Right lobe of liver (tissue), 4 donors: ENCODE measurements around the gene AFAP1.

Experiments used
- CTCF ChIP-seq, 4 donors: fragments of 200-600 bp in 3 of 4; fragments of 450-650 bp in 1 of 4; IDR thresholded peaks; one replicate each; pipeline versions ENCODE4 v1.5.1 to v1.8.0; 2016 to 2022; ENCODE audit warnings: antibody characterized with exemption in 4 of 4, mild to moderate bottlenecking in 2 of 4
- POLR2A ChIP-seq: fragments of 450-650 bp; IDR thresholded peaks from one replicate; pipeline ENCODE4 v1.6.1; 2017; ENCODE audit warnings: antibody characterized with exemption, mild to moderate bottlenecking
- donor health status: DM: no; HTN: no; CAD: no.
- donor health status: DM: no; HTN: no; CAD: no.
- donor health status: DM: no; HTN: yes; CAD: no.

GRCh38 chr4:7799736-7800135, 139.9 kb downstream of the AFAP1 start:
- TF ChIP-seq CTCF (IDR thresholded peaks at IDR 0.05) (no peak), POLR2A (no peak)
